Measurements from ENCODE around the gene EIF4A2. TPM values are rescaled to one million over a fixed set of nuclear protein-coding genes. Genes with fewer than 3 reads are reported as not detected.
A peak's percentile ranks its signal among the peaks of the same experiment; 100 is the strongest.

Gene EIF4A2
- total and polyA plus RNA-seq, 12 donors = 231 to 476 (median 426) TPM

GRCh38 chr3:186775999-186776398 lies 7.4 kb upstream of the EIF4A2 start:
- TF ChIP-seq, protein P1, sequence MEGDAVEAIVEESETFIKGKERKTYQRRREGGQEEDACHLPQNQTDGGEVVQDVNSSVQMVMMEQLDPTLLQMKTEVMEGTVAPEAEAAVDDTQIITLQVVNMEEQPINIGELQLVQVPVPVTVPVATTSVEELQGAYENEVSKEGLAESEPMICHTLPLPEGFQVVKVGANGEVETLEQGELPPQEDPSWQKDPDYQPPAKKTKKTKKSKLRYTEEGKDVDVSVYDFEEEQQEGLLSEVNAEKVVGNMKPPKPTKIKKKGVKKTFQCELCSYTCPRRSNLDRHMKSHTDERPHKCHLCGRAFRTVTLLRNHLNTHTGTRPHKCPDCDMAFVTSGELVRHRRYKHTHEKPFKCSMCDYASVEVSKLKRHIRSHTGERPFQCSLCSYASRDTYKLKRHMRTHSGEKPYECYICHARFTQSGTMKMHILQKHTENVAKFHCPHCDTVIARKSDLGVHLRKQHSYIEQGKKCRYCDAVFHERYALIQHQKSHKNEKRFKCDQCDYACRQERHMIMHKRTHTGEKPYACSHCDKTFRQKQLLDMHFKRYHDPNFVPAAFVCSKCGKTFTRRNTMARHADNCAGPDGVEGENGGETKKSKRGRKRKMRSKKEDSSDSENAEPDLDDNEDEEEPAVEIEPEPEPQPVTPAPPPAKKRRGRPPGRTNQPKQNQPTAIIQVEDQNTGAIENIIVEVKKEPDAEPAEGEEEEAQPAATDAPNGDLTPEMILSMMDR (IDR thresholded peaks at IDR 0.05) = no peak
- no peaks in the 10 kb centered on the region for H3K9me3 ChIP-seq
- intact Hi-C loops (cut with DNase I) = no loop called here
- ATAC-seq = no peak
- H3K27ac ChIP-seq = no peak overlapping the region
- no peak for DNase-seq
- H3K27me3 ChIP-seq = no peaks in the 10 kb centered on the region
- no peaks in the 10 kb centered on the region for H3K36me3 ChIP-seq
- 57 to 62% methylated on average over 8 of the region's 8 CpGs for WGBS, 2 donors
- no peak overlapping the region for H3K4me3 ChIP-seq
- H3K4me1 ChIP-seq = peaks cover 0 to 17% (median 7%) of the 10 kb centered on the region in 9 donors

GRCh38 chr3:186779204-186779603 lies 4.2 kb upstream of the EIF4A2 start:
- WGBS, 2 donors = 91 to 93% methylated on average over 5 of the region's 5 CpGs
- H3K36me3 ChIP-seq = peaks cover 0 to 3% (median 0%) of the 10 kb centered on the region in 9 donors
- TF ChIP-seq, protein P1 (IDR thresholded peaks at IDR 0.05) = no peak
- no peaks in the 10 kb centered on the region for H3K27me3 ChIP-seq
- H3K27ac ChIP-seq = no peak overlapping the region
- intact Hi-C loops (cut with DNase I) = no loop called here
- no peak overlapping the region for H3K4me3 ChIP-seq
- ATAC-seq (no peak), DNase-seq (no peak)
- no peaks in the 10 kb centered on the region for H3K9me3 ChIP-seq
- peaks cover 0 to 10% (median 3%) of the 10 kb centered on the region in 9 donors for H3K4me1 ChIP-seq

- no peaks in the 10 kb centered on the region for H3K9me3 ChIP-seq
- intact Hi-C loops (cut with DNase I) = loop anchor here in 3 of 10 donors (2.0 to 5.0 kb wide), 3 partner anchors 24 to 215 kb away; partner anchors contain the start of genes DNAJB11 (in 1 of the 3), RFC4 (in 1 of the 3) and TBCCD1 (in 1 of the 3)
- peaks cover 3 to 43% (median 34%) of the 10 kb centered on the region in 9 donors for H3K4me1 ChIP-seq
- H3K4me3 ChIP-seq = peak overlapping the region; percentile 75 to 95 (median 90)
- ATAC-seq (peak in 4 of 8 donors; percentile 0 to 7 (median 4)), DNase-seq (no peak)
- peaks cover 0 to 37% (median 32%) of the 10 kb centered on the region in 9 donors for H3K36me3 ChIP-seq
- TF ChIP-seq, protein P1 (IDR thresholded peaks at IDR 0.05) = no peak
- 5% methylated on average over 21 of the region's 21 CpGs for WGBS, 2 donors
- H3K27ac ChIP-seq = peak overlapping the region; percentile 98 to 100 (median 98)
- no peaks in the 10 kb centered on the region for H3K27me3 ChIP-seq
Measured at GRCh38 chr3:186782542-186783057, 777 bp upstream of the EIF4A2 start.

DNA sequence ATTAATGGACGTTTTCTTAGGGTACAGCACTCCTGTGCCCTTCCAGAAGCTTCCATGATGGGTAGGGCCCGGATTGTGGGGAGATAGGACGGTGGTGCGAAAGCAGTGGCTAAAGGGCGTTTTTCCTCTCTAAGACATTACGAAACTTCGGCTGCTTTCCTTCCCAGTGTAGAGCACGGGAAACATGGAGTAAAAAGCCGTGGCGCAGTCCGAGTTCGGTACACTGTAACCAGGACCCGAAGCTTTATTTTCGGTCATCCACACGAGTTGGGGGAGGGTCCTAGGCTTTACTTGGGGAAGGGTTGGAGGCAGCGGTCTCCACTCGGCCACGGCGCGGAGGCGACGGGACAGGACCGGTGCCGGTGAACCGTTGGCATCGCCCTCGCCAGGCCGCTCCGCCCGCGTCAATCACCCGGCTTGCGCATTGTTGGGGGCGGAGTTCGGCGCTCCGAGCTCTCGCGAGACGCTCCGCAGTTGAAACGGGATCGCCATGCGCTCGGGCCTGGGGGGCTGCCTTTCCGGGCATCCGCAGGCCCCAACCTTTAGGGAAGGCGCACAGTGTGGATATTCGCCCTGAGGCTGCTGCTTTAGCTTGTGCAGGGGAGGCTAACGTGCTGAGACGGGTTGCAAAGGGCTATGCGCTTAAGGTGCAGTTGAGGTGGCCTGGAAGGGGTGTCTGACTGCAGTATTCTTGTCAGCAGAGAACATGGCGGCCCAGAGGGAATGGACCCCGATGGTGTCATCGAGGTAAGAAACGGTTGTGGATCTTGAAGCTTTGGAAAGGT lies 546 bp downstream of the EIF4A2 start:
- Histone ChIP-seq H3K4me1 (peaks cover 3 to 55% (median 46%) of the 10 kb centered on the region in 9 donors), H3K27ac (peak overlapping the region; percentile 98 to 100 (median 98)), H3K27me3 (no peaks in the 10 kb centered on the region), H3K36me3 (peaks cover 0 to 51% (median 46%) of the 10 kb centered on the region in 9 donors), H3K9me3 (no peaks in the 10 kb centered on the region), H3K4me3 (peak overlapping the region; percentile 75 to 95 (median 90))
- WGBS, 2 donors = 0 to 1% methylated on average over 56 of the region's 56 CpGs
- DNase-seq (peak; percentile 88 to 90), ATAC-seq (peak; percentile 90 to 96 (median 93))
- intact Hi-C loops (cut with DNase I) = loop anchor here in 3 of 10 donors (2.0 to 5.0 kb wide), 3 partner anchors 23 to 217 kb away; partner anchors contain the start of genes DNAJB11 (in 1 of the 3), RFC4 (in 1 of the 3) and TBCCD1 (in 1 of the 3)
- TF ChIP-seq, protein P1 (IDR thresholded peaks at IDR 0.05) = no peak

Measured in heart right ventricle (tissue), 16 donors.